Trophoblast cell (in vitro differentiated cells and primary cell): ENCODE results near the gene TCERG1.

Experiments
- DNase-seq, 2 donors: peaks; one replicate each; pipeline ENCODE4 v3.0.0-alpha.2; 2016
- H2AFZ ChIP-seq: 2 replicates; pipeline ENCODE4 v1.6.1; 2013; ENCODE audit warnings: low read length, moderate library complexity, mild to moderate bottlenecking; ENCODE audit not compliant: insufficient read depth, poor library complexity
- H2AK5ac ChIP-seq: 2 replicates; pipeline ENCODE4 v1.6.1; 2013; ENCODE audit warnings: mild to moderate bottlenecking, low read length
- H2BK120ac ChIP-seq: 2 replicates; pipeline ENCODE4 v1.6.1; 2013; ENCODE audit warnings: low read length, mild to moderate bottlenecking, moderate library complexity; ENCODE audit not compliant: insufficient read depth, poor library complexity
- H2BK12ac ChIP-seq: 2 replicates; pipeline ENCODE4 v1.6.1; 2013; ENCODE audit warnings: mild to moderate bottlenecking, low read length, moderate library complexity
- H2BK5ac ChIP-seq: 2 replicates; pipeline ENCODE4 v1.6.1; 2013; ENCODE audit warnings: low read length, low read depth, moderate library complexity, mild to moderate bottlenecking; ENCODE audit not compliant: poor library complexity
- H3K14ac ChIP-seq: 2 replicates; pipeline ENCODE4 v1.6.1; 2013; ENCODE audit warnings: mild to moderate bottlenecking, low read length
- H3K18ac ChIP-seq: 2 replicates; pipeline ENCODE4 v1.6.1; 2013; ENCODE audit warnings: mild to moderate bottlenecking, low read length
- H3K23ac ChIP-seq: 2 replicates; pipeline ENCODE4 v1.6.1; 2013; ENCODE audit warnings: low read length
- H3K27ac ChIP-seq: 2 replicates; pipeline ENCODE4 v1.5.1; 2013; ENCODE audit warnings: low read depth, mild to moderate bottlenecking, inconsistent platforms, low read length, moderate library complexity
- H3K27me3 ChIP-seq: 2 replicates; pipeline ENCODE4 v1.6.1; 2013; ENCODE audit warnings: inconsistent platforms, mild to moderate bottlenecking, low read length, moderate library complexity; ENCODE audit not compliant: insufficient read depth
- H3K36me3 ChIP-seq, 2 experiments: 1 replicate in 1 of 2; 2 replicates in 1 of 2; pipeline ENCODE4 v1.6.1; 2013; ENCODE audit warnings: low read length in 2 of 2, mild to moderate bottlenecking in 2 of 2, moderate library complexity in 1 of 2; ENCODE audit not compliant: insufficient read depth in 2 of 2, control insufficient read depth in 1 of 2
- H3K4ac ChIP-seq: 2 replicates; pipeline ENCODE4 v1.6.1; 2013; ENCODE audit warnings: low read depth, mild to moderate bottlenecking, low read length, moderate library complexity
- H3K4me1 ChIP-seq, 2 experiments: 1 replicate in 1 of 2; 2 replicates in 1 of 2; pipeline ENCODE4 v1.6.1; 2013; ENCODE audit warnings: low read length in 2 of 2, mild to moderate bottlenecking in 2 of 2, moderate library complexity in 1 of 2; ENCODE audit not compliant: insufficient read depth in 2 of 2, control insufficient read depth in 1 of 2
- H3K4me2 ChIP-seq: 2 replicates; pipeline ENCODE4 v1.6.1; 2013; ENCODE audit warnings: inconsistent platforms, mild to moderate bottlenecking, low read length, moderate library complexity
- H3K4me3 ChIP-seq: 2 replicates; pipeline ENCODE4 v1.5.1; 2013; ENCODE audit warnings: mild to moderate bottlenecking, low read depth, low read length, inconsistent platforms
- H3K79me1 ChIP-seq: one replicate; pipeline ENCODE4 v1.6.1; 2013; ENCODE audit warnings: low read length
- H3K79me2 ChIP-seq: 2 replicates; pipeline ENCODE4 v1.6.1; 2013; ENCODE audit warnings: low read length, mild to moderate bottlenecking; ENCODE audit not compliant: control insufficient read depth, insufficient read depth, poor library complexity
- H3K9ac ChIP-seq: 2 replicates; pipeline ENCODE4 v1.6.1; 2013; ENCODE audit warnings: mild to moderate bottlenecking, low read length
- H3K9me3 ChIP-seq: 2 replicates; pipeline ENCODE4 v1.6.1; 2013; ENCODE audit warnings: low read depth, mild to moderate bottlenecking, control low read depth, inconsistent platforms, low read length; ENCODE audit not compliant: insufficient read depth
- H4K12ac ChIP-seq: 2 replicates; pipeline ENCODE4 v1.6.1; 2013; ENCODE audit warnings: low read depth, mild to moderate bottlenecking, low read length, moderate library complexity
- H4K8ac ChIP-seq: 2 replicates; pipeline ENCODE4 v1.6.1; 2013; ENCODE audit warnings: low read depth, mild to moderate bottlenecking, low read length, moderate library complexity
- H4K91ac ChIP-seq: one replicate; pipeline ENCODE4 v1.6.1; 2013; ENCODE audit warnings: low read depth, mild to moderate bottlenecking, low read length, moderate library complexity
- WGBS: extraction: QIAGEN DNeasy Blood & Tissue Kit; methylation state at CpG from one replicate; pipeline ENCODE4 v1.1.7; 2013; ENCODE audit warnings: missing lambda C conversion rate; ENCODE audit not compliant: insufficient read length, insufficient coverage; ENCODE audit errors: extremely low coverage; 5-methylcytosine and 5-hydroxymethylcytosine counted together

The TCERG1 gene

DNA sequence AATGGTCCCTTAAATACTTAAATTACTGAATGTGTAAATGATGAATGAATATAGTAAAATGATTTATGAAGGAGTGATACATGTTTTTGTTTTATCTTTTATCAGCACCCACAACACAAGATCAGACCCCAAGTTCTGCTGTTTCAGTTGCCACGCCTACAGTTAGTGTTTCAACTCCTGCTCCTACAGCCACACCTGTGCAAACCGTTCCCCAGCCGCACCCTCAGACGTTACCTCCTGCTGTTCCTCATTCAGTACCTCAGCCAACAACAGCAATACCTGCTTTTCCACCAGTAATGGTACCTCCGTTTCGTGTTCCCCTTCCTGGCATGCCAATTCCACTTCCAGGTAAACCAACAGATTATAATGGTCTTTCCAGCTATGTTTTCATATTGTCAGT, 16.3 kb downstream of the TCERG1 start:
- Histone ChIP-seq H4K8ac (no peak overlapping the region), H3K4ac (no peak overlapping the region), H3K27me3 (no peaks in the 10 kb centered on the region), H2AFZ (no peak overlapping the region), H2AK5ac (no peak overlapping the region), H3K79me1 (no peaks in the 10 kb centered on the region), H3K14ac (no peak overlapping the region), H2BK120ac (no peak overlapping the region), H3K9me3 (no peaks in the 10 kb centered on the region), H4K12ac (no peak overlapping the region), H3K9ac (no peak overlapping the region), H3K36me3 (peaks cover 8 to 15% of the 10 kb centered on the region in 2 experiments), H3K23ac (no peak overlapping the region), H3K79me2 (no peaks in the 10 kb centered on the region), H3K18ac (no peak overlapping the region), H3K4me3 (no peak overlapping the region), H2BK12ac (no peak overlapping the region), H3K27ac (no peak overlapping the region), H4K91ac (no peak overlapping the region), H3K4me2 (no peak overlapping the region), H3K4me1 (no peaks in the 10 kb centered on the region), H2BK5ac (no peak overlapping the region)
- no peak for DNase-seq
- no CpG with 5 or more reads among the region's 6 CpGs for WGBS

GRCh38 chr5:146466521-146467349, 19.6 kb downstream of the TCERG1 start:
- WGBS: no CpG with 5 or more reads among the region's 3 CpGs
- H2BK120ac ChIP-seq: no peak overlapping the region
- DNase-seq: peak in 1 of 2 donors; percentile 9

GRCh38 chr5:146467760-146468159, 20.6 kb downstream of the TCERG1 start:
- Histone ChIP-seq H3K36me3 (peaks cover 9 to 17% of the 10 kb centered on the region in 2 experiments), H3K27me3 (no peaks in the 10 kb centered on the region), H3K9ac (no peak overlapping the region), H3K27ac (no peak overlapping the region), H3K18ac (no peak overlapping the region), H4K91ac (no peak overlapping the region), H3K14ac (no peak overlapping the region), H2BK5ac (no peak overlapping the region), H2BK12ac (no peak overlapping the region), H3K4me1 (no peaks in the 10 kb centered on the region), H3K9me3 (no peaks in the 10 kb centered on the region), H3K4me3 (no peak overlapping the region), H2BK120ac (no peak overlapping the region), H3K79me2 (no peaks in the 10 kb centered on the region), H3K23ac (no peak overlapping the region), H4K8ac (no peak overlapping the region), H4K12ac (no peak overlapping the region), H3K79me1 (no peaks in the 10 kb centered on the region), H2AK5ac (no peak overlapping the region), H3K4ac (no peak overlapping the region), H2AFZ (no peak overlapping the region), H3K4me2 (no peak overlapping the region)
- WGBS: no CpG with 5 or more reads among the region's 1 CpG
- DNase-seq: no peak

More at GRCh38 chr5:146466521-146467349, 19.6 kb downstream of the TCERG1 start:
- H3K23ac ChIP-seq: no peak overlapping the region
- no peaks in the 10 kb centered on the region for H3K79me2 ChIP-seq
- H3K4me2 ChIP-seq: no peak overlapping the region
- H3K14ac ChIP-seq: no peak overlapping the region
- no peak overlapping the region for H4K8ac ChIP-seq
- H3K27ac ChIP-seq: no peak overlapping the region
- no peak overlapping the region for H3K4ac ChIP-seq
- H3K9me3 ChIP-seq: no peaks in the 10 kb centered on the region
- H4K12ac ChIP-seq: no peak overlapping the region
- H2BK5ac ChIP-seq: no peak overlapping the region
- no peaks in the 10 kb centered on the region for H3K27me3 ChIP-seq
- H3K36me3 ChIP-seq: peaks cover 7 to 13% of the 10 kb centered on the region in 2 experiments
- no peak overlapping the region for H3K4me3 ChIP-seq
- H2AFZ ChIP-seq: no peak overlapping the region
- no peak overlapping the region for H3K9ac ChIP-seq
- no peak overlapping the region for H2BK12ac ChIP-seq
- H3K79me1 ChIP-seq: no peaks in the 10 kb centered on the region
- H3K18ac ChIP-seq: no peak overlapping the region
- no peak overlapping the region for H2AK5ac ChIP-seq
- no peaks in the 10 kb centered on the region for H3K4me1 ChIP-seq
- H4K91ac ChIP-seq: no peak overlapping the region

DNA sequence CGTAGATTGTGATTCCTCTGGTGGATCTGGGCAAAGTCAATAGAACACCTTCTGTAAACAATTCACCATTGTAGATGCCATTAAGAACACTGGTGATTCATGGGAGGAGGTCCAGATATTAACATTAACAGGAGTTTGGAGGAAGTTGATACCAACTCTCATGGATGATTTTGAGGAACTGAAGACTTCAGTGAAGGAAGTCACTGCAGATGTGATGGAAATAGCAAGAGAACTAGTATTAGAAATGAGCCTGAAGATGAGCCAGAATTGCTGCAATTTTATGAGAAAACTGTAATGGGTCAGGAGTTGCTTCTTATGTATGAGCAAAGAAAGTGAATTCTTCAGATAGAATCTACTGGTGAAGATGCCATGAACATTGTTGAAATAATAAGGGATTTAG, 26.9 kb downstream of the TCERG1 start:
- DNase-seq: no peak
- H2AK5ac ChIP-seq: no peak overlapping the region
- H3K4me3 ChIP-seq: no peak overlapping the region
- H3K23ac ChIP-seq: no peak overlapping the region
- no peaks in the 10 kb centered on the region for H3K79me2 ChIP-seq
- no peaks in the 10 kb centered on the region for H3K79me1 ChIP-seq
- no peak overlapping the region for H3K14ac ChIP-seq
- no CpG with 5 or more reads among the region's 1 CpG for WGBS
- H4K8ac ChIP-seq: no peak overlapping the region
- H3K9ac ChIP-seq: no peak overlapping the region
- no peak overlapping the region for H2BK12ac ChIP-seq
- no peak overlapping the region for H3K4ac ChIP-seq
- H3K36me3 ChIP-seq: peaks cover 13 to 27% of the 10 kb centered on the region in 2 experiments
- H2BK5ac ChIP-seq: no peak overlapping the region
- H3K27me3 ChIP-seq: no peaks in the 10 kb centered on the region
- H2AFZ ChIP-seq: no peak overlapping the region
- no peak overlapping the region for H4K12ac ChIP-seq
- H3K4me2 ChIP-seq: no peak overlapping the region
- no peak overlapping the region for H3K27ac ChIP-seq
- no peaks in the 10 kb centered on the region for H3K9me3 ChIP-seq
- H3K18ac ChIP-seq: no peak overlapping the region
- H3K4me1 ChIP-seq: no peaks in the 10 kb centered on the region
- H2BK120ac ChIP-seq: no peak overlapping the region
- H4K91ac ChIP-seq: no peak overlapping the region
